Pancreas (tissue), 10 donors: Measurements from ENCODE around the gene MBTPS1. TPM values are rescaled to one million over a fixed set of nuclear protein-coding genes. Genes with fewer than 3 reads are reported as not detected.

Experiments used
- ATAC-seq, 4 donors: fragments of 200-7000 bp; cut with Tn5 transposase; one replicate each; pipeline versions ENCODE4 v1.8.0 to v1.9.1; 2020; ENCODE audit warnings: mild to moderate bottlenecking in 4 of 4, moderate library complexity in 4 of 4
- DNase-seq, 6 donors: peaks; one replicate each; pipeline ENCODE4 v3.0.0-alpha.2; 2020
- FAIRE-seq: peaks from 2 replicates; lab custom pipeline; 2012; peaks lifted over from hg19 to GRCh38; lab: Jason Lieb, UNC
- H3K27ac ChIP-seq, 4 donors: fragments of 200-600 bp; sonication (generic); 1 replicate in 3 of 4; 2 replicates in 1 of 4; pipeline versions ENCODE4 v1.5.0 to v1.8.0; 2020
- H3K27me3 ChIP-seq, 4 donors: fragments of 200-600 bp; one replicate each; pipeline ENCODE4 v1.8.0; 2021
- H3K36me3 ChIP-seq, 3 donors: fragments of 200-600 bp; sonication (generic) in 1 of 3; one replicate each; pipeline versions ENCODE4 v1.5.0 to v1.8.0; 2020 to 2021
- H3K4me1 ChIP-seq, 3 donors: fragments of 200-600 bp; one replicate each; pipeline ENCODE4 v1.8.0; 2021
- H3K4me3 ChIP-seq, 4 donors: fragments of 200-600 bp; sonication (generic) in 2 of 4; one replicate each; pipeline versions ENCODE4 v1.5.0 to v1.8.0; 2020 to 2021
- H3K9me3 ChIP-seq, 4 donors: fragments of 200-600 bp; one replicate each; pipeline ENCODE4 v1.8.0; 2021
- CTCF ChIP-seq, 4 donors: fragments of 200-600 bp; sonication (generic) in 3 of 4; IDR thresholded peaks; one replicate each; pipeline versions ENCODE4 v1.5.0 to v1.8.0; 2021; ENCODE audit warnings: antibody characterized with exemption in 4 of 4
- WGBS, 2 donors: extraction: QIAGEN DNeasy Blood & Tissue Kit; methylation state at CpG; one replicate each; pipeline ENCODE4 v1.1.7; 2013; 5-methylcytosine and 5-hydroxymethylcytosine counted together
- intact Hi-C, 3 donors: fragments of 100-400 bp; cut with DNase I; formaldehyde crosslinking; loops; one replicate each; pipeline versions ENCODE4 v1.11.1 to v1.14.2; 2022
- polyA plus RNA-seq, 2 donors: library from polyadenylated mRNA; stranded (reverse); fragments of 200-250 nt; gene quantifications; one replicate each; pipeline ENCODE4 v1.2.3, GENCODE V29; 2013
- total RNA-seq, 6 donors: library from RNA; stranded (reverse); fragmentation: NEBNext Ultra II Directional in 4 of 6; extraction: Animal tissue kit (Norgen Biotek cat#: 25700) in 4 of 6; gene quantifications; one replicate each; pipeline versions ENCODE4 v1.2.1 to v1.2.4, GENCODE V29; 2021 to 2023
- donor health status: healthy with polysubstance abuse.
- donor health status: DM: no; HTN: no; CAD: no; lungs with moderate emphysema.
- donor health status: DM: no; HTN: no; CAD: no.
- donor health status: control.
- donor health status: control.
- donor health status: Bipolar disorder and iron deficiency.
- donor health status: DM: yes; HTN: yes; CAD: no.
- donor health status: DM: no; HTN: no; CAD: no.
- donor health status: DM: no; HTN: no; CAD: no.
- donor health status: DM: yes; HTN: yes; CAD: no.

MBTPS1 gene
- total and polyA plus RNA-seq, 8 donors: 32.8 to 56.8 (median 43.2) TPM

GRCh38 chr16:84104231-84104630, 12.5 kb downstream of the MBTPS1 start:
- ATAC-seq (no peak), DNase-seq (no peak), FAIRE-seq (no peak)
- H3K36me3 ChIP-seq: peaks cover 0 to 4% (median 0%) of the 10 kb centered on the region in 3 donors
- no peak for TF ChIP-seq CTCF (IDR thresholded peaks at IDR 0.05)
- intact Hi-C loops: no loop called here
- H3K4me3 ChIP-seq: no peak overlapping the region
- WGBS, 2 donors: 82 to 83% methylated on average over 3 of the region's 3 CpGs
- H3K27ac ChIP-seq: no peak overlapping the region
- H3K4me1 ChIP-seq: no peaks in the 10 kb centered on the region
- no peaks in the 10 kb centered on the region for H3K27me3 ChIP-seq
- H3K9me3 ChIP-seq: no peaks in the 10 kb centered on the region

GRCh38 chr16:84103678-84104077, 13.1 kb downstream of the MBTPS1 start:
- ATAC-seq: no peak
- intact Hi-C loops: no loop called here
- Histone ChIP-seq H3K27me3 (no peaks in the 10 kb centered on the region), H3K27ac (no peak overlapping the region), H3K9me3 (no peaks in the 10 kb centered on the region), H3K36me3 (no peaks in the 10 kb centered on the region), H3K4me3 (no peak overlapping the region), H3K4me1 (no peaks in the 10 kb centered on the region)
- 61 to 62% methylated on average over 5 of the region's 5 CpGs for WGBS, 2 donors
- TF ChIP-seq CTCF (IDR thresholded peaks at IDR 0.05): no peak
- no peak for DNase-seq
- no peak for FAIRE-seq

- Histone ChIP-seq H3K4me1 (peaks cover 0 to 16% (median 15%) of the 10 kb centered on the region in 3 donors), H3K9me3 (no peaks in the 10 kb centered on the region), H3K4me3 (no peak overlapping the region), H3K36me3 (peaks cover 0 to 8% (median 5%) of the 10 kb centered on the region in 3 donors), H3K27me3 (no peaks in the 10 kb centered on the region), H3K27ac (no peak overlapping the region)
- intact Hi-C loops: no loop called here
- FAIRE-seq: no peak
- no peak for ATAC-seq
- no peak for DNase-seq
- TF ChIP-seq CTCF (IDR thresholded peaks at IDR 0.05): no peak
- WGBS, 2 donors: 95 to 97% methylated on average over 7 of the region's 7 CpGs
Measured at GRCh38 chr16:84098939-84099338, 17.8 kb downstream of the MBTPS1 start.

- peaks cover 0 to 16% (median 15%) of the 10 kb centered on the region in 3 donors for H3K4me1 ChIP-seq
- 43 to 45% methylated on average over 4 of the region's 4 CpGs for WGBS, 2 donors
- no peak overlapping the region for H3K4me3 ChIP-seq
- no peaks in the 10 kb centered on the region for H3K27me3 ChIP-seq
- H3K9me3 ChIP-seq: no peaks in the 10 kb centered on the region
- DNase-seq (peak in 1 of 6 donors; percentile 23), FAIRE-seq (peak; percentile 39), ATAC-seq (peak; percentile 93 to 98 (median 96))
- intact Hi-C loops: no loop called here
- TF ChIP-seq CTCF (IDR thresholded peaks at IDR 0.05): no peak
- peaks cover 6 to 28% (median 17%) of the 10 kb centered on the region in 3 donors for H3K36me3 ChIP-seq
- peak overlapping the region in 1 of 4 donors; percentile 31 for H3K27ac ChIP-seq
Measured at GRCh38 chr16:84096447-84097005, 20.2 kb downstream of the MBTPS1 start.

- no peak for DNase-seq
- no peak for ATAC-seq
- FAIRE-seq: no peak
- peaks cover 6 to 39% (median 24%) of the 10 kb centered on the region in 3 donors for H3K36me3 ChIP-seq
- H3K9me3 ChIP-seq: no peaks in the 10 kb centered on the region
- H3K4me1 ChIP-seq: peaks cover 0 to 16% (median 15%) of the 10 kb centered on the region in 3 donors
- no peak overlapping the region for H3K4me3 ChIP-seq
- no peaks in the 10 kb centered on the region for H3K27me3 ChIP-seq
- WGBS, 2 donors: 93 to 96% methylated on average over 14 of the region's 14 CpGs
- no peak overlapping the region for H3K27ac ChIP-seq
- TF ChIP-seq CTCF (IDR thresholded peaks at IDR 0.05): no peak
- intact Hi-C loops: no loop called here
Measured at GRCh38 chr16:84095466-84095865, 21.3 kb downstream of the MBTPS1 start.
